GM18502 (cell line): ENCODE data around the gene NAB1.
"Not testable (repeated sequence)": the region's sequence is repeated elsewhere in the genome, so short reads cannot be mapped to it uniquely, and the experiment has no call there.

ENCODE experiments used
- ATAC-seq: cut with Tn5 transposase; IDR thresholded peaks from one replicate; pipeline ENCODE4 v1.9.1; 2021; ENCODE audit warnings: mild to moderate bottlenecking; ENCODE audit not compliant: unreplicated experiment, poor library complexity

NAB1 gene

GRCh38 chr2:190649035-190649797 is at the start of gene NAB1:
NAB1 (plus strand) TSS chr2:190649083; CDS start chr2:190659177, 10,094 bp downstream.
- peak; percentile 60 for ATAC-seq

- no peak for ATAC-seq
These were observed 49.2 kb upstream of the NAB1 start for GRCh38 chr2:190599546-190600220.

GRCh38 chr2:190600293-190601103 is 48.4 kb upstream of the NAB1 start:
- no peak for ATAC-seq

GRCh38 chr2:190603374-190603773 is 45.5 kb upstream of the NAB1 start:
- no peak for ATAC-seq

- no peak for ATAC-seq
These were observed 41.8 kb upstream of the NAB1 start for GRCh38 chr2:190607014-190607597.

- no peak for ATAC-seq
These were observed 41.1 kb upstream of the NAB1 start for GRCh38 chr2:190607657-190608357.

- not testable (repeated sequence) for ATAC-seq
These were observed 40.0 kb upstream of the NAB1 start for GRCh38 chr2:190608863-190609262.

GRCh38 chr2:190609397-190609796 is 39.5 kb upstream of the NAB1 start:
- not testable (repeated sequence) for ATAC-seq

- ATAC-seq: not testable (repeated sequence)
These were observed 38.4 kb upstream of the NAB1 start for GRCh38 chr2:190610528-190610927.

- no peak for ATAC-seq
These were observed 33.2 kb upstream of the NAB1 start for GRCh38 chr2:190615555-190616200.

- no peak for ATAC-seq
These were observed 30.9 kb upstream of the NAB1 start for GRCh38 chr2:190618030-190618429.

- ATAC-seq: no peak
These were observed 23.2 kb upstream of the NAB1 start for GRCh38 chr2:190625691-190626090.

- no peak for ATAC-seq
These were observed 22.2 kb upstream of the NAB1 start for GRCh38 chr2:190626641-190627210.

GRCh38 chr2:190627448-190628412 is 21.2 kb upstream of the NAB1 start:
- peak; percentile 74 for ATAC-seq

GRCh38 chr2:190628591-190629319 is 20.1 kb upstream of the NAB1 start:
- ATAC-seq: no peak

- no peak for ATAC-seq
These were observed 14.5 kb upstream of the NAB1 start for GRCh38 chr2:190634381-190634780.

GRCh38 chr2:190635781-190636180 is 13.1 kb upstream of the NAB1 start:
- no peak for ATAC-seq
